DMS79 treated with DMSO at 0.1 percent for 48 hours (cell line): ENCODE measurements around the gene BCAS3.
"Not testable (repeated sequence)": the region's sequence is repeated elsewhere in the genome, so short reads cannot be mapped to it uniquely, and the experiment has no call there.

ENCODE experiments used
- DNase-seq: peaks from one replicate; lab custom pipeline; 2025; lab: John Stamatoyannopoulos, UW

The BCAS3 gene

DNA sequence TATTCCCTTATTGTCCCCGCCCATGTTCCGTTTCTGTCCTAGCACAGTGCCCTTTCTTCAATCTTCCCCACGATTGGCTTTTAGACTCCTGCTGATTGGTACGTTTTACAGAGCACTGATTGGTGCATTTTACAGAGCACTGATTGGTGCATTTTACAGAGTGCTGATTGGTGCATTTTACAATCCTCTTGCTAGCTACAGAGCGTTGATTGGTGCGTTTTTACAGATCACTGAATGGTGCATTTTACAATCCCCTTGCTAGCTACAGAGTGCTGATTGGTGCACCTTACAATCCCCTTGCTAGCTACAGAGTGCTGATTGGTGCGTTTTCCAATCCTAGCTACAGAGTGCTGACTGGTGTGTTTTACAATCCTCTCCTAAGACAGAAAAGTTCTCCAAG is 3.0 kb upstream of the BCAS3 start:
- not testable (repeated sequence) for DNase-seq

- no peak for DNase-seq
Observed at GRCh38 chr17:60675997-60676396, 1.7 kb upstream of the BCAS3 start.

DNA sequence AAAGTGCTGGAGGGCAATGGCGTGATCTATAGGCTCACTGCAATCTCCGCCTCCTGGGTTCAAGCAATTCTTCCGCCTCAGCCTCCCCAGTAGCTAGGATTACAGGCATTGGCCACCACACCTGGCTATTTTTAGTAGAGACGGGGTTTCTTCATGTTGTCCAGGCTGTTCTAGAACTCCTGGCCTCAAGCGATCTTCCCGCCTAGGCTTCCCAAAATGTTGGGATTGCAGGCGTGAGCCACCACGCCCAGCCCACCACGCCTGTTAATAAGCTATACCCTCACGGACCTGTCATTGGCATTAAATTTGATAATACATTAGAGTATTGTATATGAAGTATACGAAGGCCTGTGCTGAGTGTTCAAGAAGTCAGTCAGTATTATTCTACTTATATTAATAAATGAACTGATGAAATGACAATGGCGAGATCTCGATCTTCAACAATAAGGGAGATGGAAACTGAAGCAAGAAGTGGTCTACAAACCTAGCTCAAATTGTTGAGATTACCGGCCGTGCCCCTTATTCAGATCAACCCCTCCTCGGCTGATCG is 818 bp upstream of the BCAS3 start:
- DNase-seq, result no peak

DNA sequence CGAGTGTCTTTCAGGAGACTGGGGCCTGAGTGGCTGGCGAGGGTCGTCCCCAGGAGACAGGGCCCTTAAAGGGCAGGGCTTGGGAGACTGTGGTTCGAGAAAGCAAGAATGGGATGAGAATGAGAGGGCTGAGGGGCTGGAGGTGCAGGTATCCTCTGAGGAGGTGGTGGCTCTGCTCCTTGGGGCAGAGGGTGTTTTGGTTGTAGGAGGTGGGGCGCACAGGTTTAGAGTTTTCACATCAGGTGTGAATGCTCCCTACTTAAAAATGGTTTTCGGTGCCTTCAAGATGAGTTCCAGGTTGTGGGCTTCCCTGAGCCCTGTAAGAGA is 430 bp downstream of the BCAS3 start:
- DNase-seq, result no peak

- no peak for DNase-seq
Observed at GRCh38 chr17:60679287-60679686, 1.6 kb downstream of the BCAS3 start.

DNA sequence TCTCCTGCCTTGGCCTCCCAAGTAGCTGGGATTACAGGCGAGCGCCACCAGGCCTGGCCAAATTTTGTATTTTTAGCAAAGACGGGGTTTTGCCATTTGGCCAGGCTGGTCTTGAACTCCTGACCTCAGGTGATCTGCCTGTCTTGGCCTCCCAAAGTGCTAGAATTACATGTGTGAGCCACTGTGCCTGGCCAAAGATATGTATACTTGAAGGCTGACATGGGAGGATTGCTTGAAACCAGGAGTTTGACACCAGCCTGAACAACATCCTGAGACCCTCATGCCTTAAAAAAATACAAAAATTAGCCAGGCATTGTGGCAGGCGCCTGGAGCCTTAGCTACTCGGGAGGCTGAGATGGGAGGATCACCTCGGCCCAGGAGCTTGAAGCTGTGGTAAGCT is 3.1 kb downstream of the BCAS3 start:
- no peak for DNase-seq

GRCh38 chr17:60685437-60685836 is 7.8 kb downstream of the BCAS3 start:
- DNase-seq, result no peak

GRCh38 chr17:60695960-60696359 is 18.3 kb downstream of the BCAS3 start:
- no peak for DNase-seq

- DNase-seq, result no peak
Observed at GRCh38 chr17:60699090-60699489, 21.4 kb downstream of the BCAS3 start.

- no peak for DNase-seq
Observed at GRCh38 chr17:60704170-60704569, 26.5 kb downstream of the BCAS3 start.

GRCh38 chr17:60712675-60713074 is 35.0 kb downstream of the BCAS3 start:
- no peak for DNase-seq

DNA sequence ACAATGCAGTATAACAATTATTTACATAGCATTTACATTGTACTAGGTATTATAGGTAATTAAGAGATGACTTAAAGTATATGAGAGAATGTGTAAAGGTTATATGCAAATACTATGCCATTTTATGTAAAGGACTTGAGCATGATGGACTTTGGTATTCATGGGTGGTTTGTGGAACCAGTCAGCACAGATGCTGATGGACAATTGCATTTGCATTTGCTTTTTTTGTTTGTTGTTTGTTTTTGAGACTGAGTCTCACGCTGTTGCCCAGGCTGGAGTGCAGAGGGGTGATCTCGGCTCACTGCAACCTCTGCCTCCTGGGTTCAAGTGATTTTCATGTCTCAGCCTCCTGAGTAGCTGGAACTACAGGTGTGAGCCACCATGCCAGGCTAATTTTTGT is 36.0 kb downstream of the BCAS3 start:
- no peak for DNase-seq

GRCh38 chr17:60716766-60717165 is 39.1 kb downstream of the BCAS3 start:
- DNase-seq, result no peak

DNA sequence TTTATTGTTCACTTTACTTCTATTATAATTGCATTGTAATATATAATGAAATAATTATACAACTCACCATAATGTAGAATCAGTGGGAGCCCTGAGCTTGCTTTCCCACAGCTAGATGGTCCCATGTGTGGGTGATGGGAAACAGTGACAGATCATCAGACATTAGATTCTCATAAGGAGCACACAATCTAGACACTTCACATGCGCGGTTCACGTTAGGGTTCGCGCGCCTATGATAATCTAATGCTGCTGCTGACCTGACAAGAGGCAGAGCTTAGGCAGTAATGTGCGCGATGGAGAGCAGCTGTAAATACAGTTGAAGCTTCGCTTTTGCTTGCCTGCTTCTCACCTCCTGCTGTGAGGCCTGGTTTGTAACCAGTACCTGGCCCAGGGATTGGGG is 40.2 kb downstream of the BCAS3 start:
- no peak for DNase-seq

GRCh38 chr17:60720763-60721531 is 43.3 kb downstream of the BCAS3 start:
- peak; percentile 33 for DNase-seq

DNA sequence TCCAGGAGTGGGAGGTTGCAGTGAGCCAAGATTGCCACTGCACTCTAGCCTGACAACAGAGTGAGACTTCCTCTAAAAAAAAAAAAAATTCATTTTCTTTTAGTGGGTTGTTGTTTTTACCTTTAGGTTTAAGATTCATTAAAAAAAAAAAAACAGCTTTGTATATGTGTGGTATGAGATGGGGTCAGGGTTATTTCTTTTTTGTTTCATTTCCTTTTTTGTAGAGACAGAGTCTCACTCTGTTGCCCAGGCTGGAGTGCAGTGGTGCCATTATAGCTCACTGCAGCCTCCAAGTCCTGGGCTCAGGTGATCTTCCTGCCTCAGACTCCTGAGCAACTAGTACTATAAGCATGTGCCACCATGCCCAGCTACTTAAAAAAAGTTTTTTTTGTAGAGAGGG is 47.0 kb downstream of the BCAS3 start:
- no peak for DNase-seq

DNA sequence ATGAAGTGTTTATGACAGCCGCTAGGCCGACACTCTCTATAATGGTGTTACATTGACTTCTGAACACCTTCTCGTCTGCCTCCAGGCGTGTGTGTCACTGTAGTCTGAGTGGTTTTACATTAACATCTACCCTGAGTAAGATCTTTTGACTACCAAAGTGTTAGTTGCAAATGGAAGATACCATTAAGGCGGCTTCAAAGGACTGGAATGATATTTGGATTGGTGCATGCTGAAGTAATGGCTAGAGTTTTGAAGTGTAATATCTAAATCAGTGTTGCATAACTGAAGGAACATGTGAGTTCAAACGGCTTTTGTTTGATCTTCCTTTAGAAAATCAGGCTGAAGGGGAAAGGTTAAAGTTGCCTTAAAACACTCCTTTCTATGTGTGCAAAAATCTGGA is 52.2 kb downstream of the BCAS3 start:
- no peak for DNase-seq

DNA sequence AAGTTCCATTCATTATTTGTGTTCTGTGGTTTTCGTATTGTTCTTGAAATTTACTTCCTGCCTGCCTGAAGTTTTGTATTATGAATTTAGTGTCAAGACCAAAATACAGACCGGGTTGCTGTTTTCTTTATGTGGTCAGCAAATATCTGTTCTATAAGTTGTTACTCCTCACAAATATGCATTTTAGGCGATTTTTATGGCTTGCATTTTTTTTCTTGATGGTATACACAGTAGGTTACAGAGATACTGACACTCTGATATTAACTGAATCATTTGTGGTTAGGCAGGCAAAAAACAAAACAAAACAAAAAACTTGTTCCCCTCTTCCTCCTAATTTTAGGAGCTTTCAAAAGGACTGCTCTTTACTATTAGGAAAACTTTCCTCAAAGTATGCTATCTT is 52.6 kb downstream of the BCAS3 start:
- no peak for DNase-seq

DNA sequence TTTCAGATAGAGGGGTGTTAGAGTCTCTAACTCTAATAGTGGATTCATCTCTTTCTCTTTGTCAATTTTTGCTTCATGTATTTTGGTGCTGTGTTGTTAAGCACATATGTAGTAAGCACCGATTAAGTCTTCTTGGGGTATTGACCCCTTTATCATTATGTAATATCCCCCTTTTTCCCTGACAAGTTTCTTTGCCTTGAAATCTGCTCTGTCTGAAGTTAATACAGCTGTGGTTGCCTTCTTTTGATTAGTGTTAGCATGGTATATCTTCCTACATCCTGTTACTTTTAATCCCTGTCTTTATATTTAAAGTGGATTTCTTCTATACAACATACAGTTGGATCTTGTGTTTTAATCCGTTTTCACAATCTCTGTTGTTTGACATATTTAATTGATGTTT is 60.6 kb downstream of the BCAS3 start:
- DNase-seq, result no peak

GRCh38 chr17:60740584-60740983 is 62.9 kb downstream of the BCAS3 start:
- no peak for DNase-seq

DNA sequence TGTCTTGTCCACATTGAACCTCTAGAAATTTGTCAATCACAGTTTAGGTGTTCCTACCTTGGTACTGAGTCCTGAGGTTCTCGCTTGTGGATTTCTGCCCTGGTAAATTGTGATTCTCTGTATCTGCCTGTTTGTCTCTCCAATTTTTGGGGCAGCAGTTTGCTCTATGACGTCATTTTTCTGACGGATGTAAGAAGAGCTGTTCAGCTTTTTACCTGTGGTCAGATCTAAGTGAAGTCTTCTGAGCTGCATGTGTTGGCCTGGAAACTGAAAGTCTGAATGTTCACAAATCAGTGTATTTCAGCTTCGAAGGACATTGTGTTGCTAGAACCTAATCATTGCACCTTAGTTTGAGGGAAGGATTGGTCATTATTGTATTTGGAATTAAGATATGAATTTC is 63.4 kb downstream of the BCAS3 start:
- no peak for DNase-seq

DNA sequence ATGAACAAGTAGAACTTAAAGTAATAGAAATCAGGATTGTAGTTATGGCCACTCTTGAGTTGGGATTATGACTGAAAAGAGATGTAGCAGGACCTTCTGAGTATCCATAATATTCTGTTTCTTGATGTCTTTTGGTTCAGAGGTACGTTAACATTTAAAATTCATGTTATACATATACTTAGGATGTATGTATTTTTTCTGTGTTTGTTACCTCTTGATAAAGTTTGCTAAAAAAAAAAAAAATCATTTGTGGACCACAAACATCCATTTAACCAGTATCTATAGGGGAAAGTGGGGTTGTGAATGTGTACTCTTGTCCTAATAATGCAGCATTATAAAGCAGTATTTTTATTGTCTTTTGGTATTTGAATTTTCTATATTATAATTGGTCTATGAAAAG is 65.6 kb downstream of the BCAS3 start:
- DNase-seq, result no peak

DNA sequence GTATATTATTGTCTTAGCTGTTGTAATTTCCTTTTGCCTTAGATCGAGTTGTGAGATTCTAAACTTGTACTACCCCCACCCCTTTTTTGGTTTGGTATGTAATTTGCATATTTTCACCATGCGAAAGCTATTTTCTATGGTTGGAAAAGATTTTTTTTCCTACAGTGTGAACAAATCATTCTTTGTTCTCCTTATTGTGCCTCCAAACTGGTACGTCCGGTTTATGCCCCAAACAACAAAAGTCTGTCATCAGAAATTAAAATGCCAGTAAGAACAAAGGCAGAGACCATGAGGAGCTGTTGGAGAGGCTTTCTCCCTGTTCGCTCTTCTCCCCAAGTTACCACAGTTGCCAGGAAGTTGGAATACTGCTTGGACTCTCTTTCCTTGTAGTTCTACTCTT is 66.1 kb downstream of the BCAS3 start:
- no peak for DNase-seq

- DNase-seq, result no peak
Observed at GRCh38 chr17:60744355-60744966, 66.8 kb downstream of the BCAS3 start.
